SK-N-SH treated with all-trans-retinoic acid at 6 μM for 48 hours (cell line): Measurements from ENCODE around the gene EPB41L2.

Experiments used
- ZFP30 ChIP-seq: fragments of 450-650 bp; formaldehyde crosslinking; IDR thresholded peaks from 2 replicates; pipeline ENCODE4 v1.5.0; 2022; ENCODE audit warnings: mild to moderate bottlenecking, moderate library complexity
- TF ChIP-seq, protein P1 (sequence below): fragments of 250-450 bp; sonication (Bioruptor Pico); IDR thresholded peaks from 2 replicates; pipeline ENCODE4 v1.8.0; 2021; ENCODE audit warnings: low read depth, mild to moderate bottlenecking, moderate library complexity, borderline replicate concordance

DNA sequence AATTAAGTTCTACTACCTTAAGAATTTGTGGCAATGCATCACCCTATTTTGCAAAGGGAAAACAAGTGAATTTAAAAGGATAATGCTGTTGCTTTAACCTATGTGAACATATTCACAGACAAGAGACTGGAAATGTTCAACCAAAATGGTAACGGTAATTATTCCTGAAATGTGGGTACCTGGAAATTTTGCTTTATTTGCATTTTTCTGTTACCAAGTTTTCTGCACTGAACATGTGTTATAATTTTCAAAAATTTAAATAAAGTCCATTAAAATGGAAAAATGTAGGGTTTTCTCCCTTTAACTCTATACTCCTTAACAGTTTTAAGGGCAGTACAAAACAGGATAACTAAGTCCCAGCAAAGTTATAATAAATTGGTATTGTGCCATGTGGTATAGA is 66.4 kb downstream of the EPB41L2 start:
- no peak for TF ChIP-seq ZFP30
- TF ChIP-seq, protein P1, sequence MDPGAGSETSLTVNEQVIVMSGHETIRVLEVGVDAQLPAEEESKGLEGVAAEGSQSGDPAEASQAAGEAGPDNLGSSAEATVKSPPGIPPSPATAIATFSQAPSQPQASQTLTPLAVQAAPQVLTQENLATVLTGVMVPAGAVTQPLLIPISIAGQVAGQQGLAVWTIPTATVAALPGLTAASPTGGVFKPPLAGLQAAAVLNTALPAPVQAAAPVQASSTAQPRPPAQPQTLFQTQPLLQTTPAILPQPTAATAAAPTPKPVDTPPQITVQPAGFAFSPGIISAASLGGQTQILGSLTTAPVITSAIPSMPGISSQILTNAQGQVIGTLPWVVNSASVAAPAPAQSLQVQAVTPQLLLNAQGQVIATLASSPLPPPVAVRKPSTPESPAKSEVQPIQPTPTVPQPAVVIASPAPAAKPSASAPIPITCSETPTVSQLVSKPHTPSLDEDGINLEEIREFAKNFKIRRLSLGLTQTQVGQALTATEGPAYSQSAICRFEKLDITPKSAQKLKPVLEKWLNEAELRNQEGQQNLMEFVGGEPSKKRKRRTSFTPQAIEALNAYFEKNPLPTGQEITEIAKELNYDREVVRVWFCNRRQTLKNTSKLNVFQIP, result no peak
